Adrenal gland (tissue), 12 donors: ENCODE results near the gene KRTAP10-9. TPM values are rescaled to one million over a fixed set of nuclear protein-coding genes. Genes with fewer than 3 reads are reported as not detected.
"Not testable (repeated sequence)": the region's sequence is repeated elsewhere in the genome, so short reads cannot be mapped to it uniquely, and the experiment has no call there.

ENCODE experiments used
- DNase-seq, 7 donors: peaks; one replicate each; pipeline ENCODE4 v3.0.0-alpha.2; 2019 to 2020
- H3K27ac ChIP-seq, 5 donors: fragments of 200-600 bp; sonication (generic) in 4 of 5; 1 replicate in 3 of 5; 2 replicates in 2 of 5; pipeline versions ENCODE4 v1.5.1 to v1.8.0; 2016 to 2020; ENCODE audit warnings: mild to moderate bottlenecking in 1 of 5
- H3K27me3 ChIP-seq: fragments of 200-600 bp; 2 replicates; pipeline ENCODE4 v1.8.0; 2021
- H3K36me3 ChIP-seq, 2 donors: fragments of 200-600 bp; replicated peaks in 1 of 2; 1 replicate in 1 of 2; 2 replicates in 1 of 2; pipeline versions ENCODE4 v1.5.1 to v1.8.0; 2018 to 2022
- H3K4me1 ChIP-seq, 2 donors: fragments of 200-600 bp; replicated peaks in 1 of 2; 1 replicate in 1 of 2; 2 replicates in 1 of 2; pipeline versions ENCODE4 v1.5.1 to v1.8.0; 2018 to 2021
- H3K4me3 ChIP-seq, 4 donors: fragments of 200-600 bp; sonication (generic) in 3 of 4; one replicate each; pipeline ENCODE4 v1.5.1; 2016 to 2018
- H3K9me3 ChIP-seq, 3 donors: fragments of 200-600 bp; sonication (generic) in 1 of 3; replicated peaks in 1 of 3; 1 replicate in 2 of 3; 2 replicates in 1 of 3; pipeline versions ENCODE4 v1.5.1 to v1.8.0; 2016 to 2021
- CTCF ChIP-seq, 6 experiments: fragments of 450-650 bp in 4 of 6; fragments of 200-600 bp in 2 of 6; sonication (generic) in 1 of 6; IDR thresholded peaks; 1 replicate in 5 of 6; 2 replicates in 1 of 6; pipeline versions ENCODE4 v1.5.1 to v1.8.0; 2016 to 2021; ENCODE audit warnings: antibody characterized with exemption in 6 of 6, mild to moderate bottlenecking in 2 of 6, moderate library complexity in 1 of 6
- POLR2A ChIP-seq, 2 donors: fragments of 450-650 bp; IDR thresholded peaks; one replicate each; pipeline ENCODE4 v1.6.1; 2017; ENCODE audit warnings: antibody characterized with exemption in 2 of 2, mild to moderate bottlenecking in 2 of 2, moderate library complexity in 1 of 2
- WGBS, 4 donors: extraction: QIAGEN DNeasy Blood & Tissue Kit in 2 of 4; methylation state at CpG; one replicate each; pipeline versions ENCODE4 v1.1.5 to v1.1.7; 2013 to 2017; 5-methylcytosine and 5-hydroxymethylcytosine counted together
- intact Hi-C, 2 donors: fragments of 100-400 bp; cut with DNase I; formaldehyde crosslinking; loops; one replicate each; pipeline versions ENCODE4 v1.14.1 to v1.15.0; 2022 to 2023
- polyA plus RNA-seq, 3 donors: library from polyadenylated mRNA; stranded (reverse); fragments of 200-250 nt in 2 of 3; fragments of 350-450 nt in 1 of 3; fragmentation: Illumina TruSeq in 1 of 3; extraction: RNeasy Lipid Tissue Mini Kit (QIAGEN cat#74804) in 1 of 3; gene quantifications; one replicate each; pipeline ENCODE4 v1.2.3, GENCODE V29; 2013 to 2014
- total RNA-seq, 9 donors: library from RNA; depleted of rRNA in 4 of 9; stranded (reverse); fragments of >200 nt in 4 of 9; fragments of 120-200 nt in 1 of 9; fragmentation: NEBNext Ultra II Directional in 1 of 9; extraction: Animal tissue kit (Norgen Biotek cat#: 25700) in 1 of 9; gene quantifications; one replicate each; pipeline versions ENCODE4 v1.1.0 to v1.2.4, GENCODE V29; 2013 to 2023
- donor health status: healthy with polysubstance abuse.
- donor health status: Bipolar disorder and iron deficiency.
- donor health status: DM: yes; HTN: yes; CAD: no.
- donor health status: DM: no; HTN: no; CAD: no.
- donor health status: DM: no; HTN: no; CAD: no.
- donor health status: DM: yes; HTN: yes; CAD: no.

Gene KRTAP10-9
- total and polyA plus RNA-seq, 12 donors, result not detected

- Histone ChIP-seq H3K27ac (no peak overlapping the region), H3K9me3 (no peaks in the 10 kb centered on the region), H3K36me3 (no peaks in the 10 kb centered on the region), H3K4me1 (no peaks in the 10 kb centered on the region), H3K27me3 (peaks cover 3% of the 10 kb centered on the region), H3K4me3 (no peak overlapping the region)
- no peak for DNase-seq
- intact Hi-C loops, result no loop called here
- WGBS, 4 donors, result 29 to 58% (median 44%) methylated on average over 1 of the region's 1 CpG
- TF ChIP-seq CTCF (IDR thresholded peaks at IDR 0.05) (no peak), POLR2A (IDR thresholded peaks at IDR 0.05) (no peak)
These were observed 30.0 kb downstream of the KRTAP10-9 start for GRCh38 chr21:44656868-44657267.

- Histone ChIP-seq H3K4me1 (no peaks in the 10 kb centered on the region), H3K27me3 (peaks cover 3% of the 10 kb centered on the region), H3K4me3 (no peak within 1 kb of the TSS), H3K27ac (no peak within 1 kb of the TSS), H3K9me3 (no peaks in the 10 kb centered on the region), H3K36me3 (no peaks in the 10 kb centered on the region)
- WGBS, 4 donors, result 67 to 78% (median 73%) methylated on average over 17 to 26 of the region's 26 CpGs
- no peak for TF ChIP-seq CTCF (IDR thresholded peaks at IDR 0.05)
- no peak for TF ChIP-seq POLR2A (IDR thresholded peaks at IDR 0.05)
- intact Hi-C loops, result no loop called here
- DNase-seq, result no peak
These were observed 31.0 kb downstream of the KRTAP10-9 start, which contains the start of gene KRTAP12-3 for GRCh38 chr21:44657635-44658540. Gene KRTAP12-3, plus strand, starts transcription at chr21:44657932. Its CDS starts 48 bp downstream, at chr21:44657980.

GRCh38 chr21:44658541-44658910, 31.6 kb downstream of the KRTAP10-9 start:
- no peak for TF ChIP-seq CTCF (IDR thresholded peaks at IDR 0.05)
- no peak for TF ChIP-seq POLR2A (IDR thresholded peaks at IDR 0.05)
- 68 to 82% (median 73%) methylated on average over 5 of the region's 5 CpGs for WGBS, 4 donors
- no peak overlapping the region for H3K27ac ChIP-seq
- no peaks in the 10 kb centered on the region for H3K36me3 ChIP-seq
- intact Hi-C loops, result no loop called here
- DNase-seq, result no peak
- H3K9me3 ChIP-seq, result no peaks in the 10 kb centered on the region
- H3K4me1 ChIP-seq, result no peaks in the 10 kb centered on the region
- no peak overlapping the region for H3K4me3 ChIP-seq
- peaks cover 3% of the 10 kb centered on the region for H3K27me3 ChIP-seq

- no peak overlapping the region for H3K4me3 ChIP-seq
- no peak for DNase-seq
- H3K9me3 ChIP-seq, result no peaks in the 10 kb centered on the region
- no peaks in the 10 kb centered on the region for H3K36me3 ChIP-seq
- TF ChIP-seq CTCF (IDR thresholded peaks at IDR 0.05) (no peak), POLR2A (IDR thresholded peaks at IDR 0.05) (no peak)
- no peak overlapping the region for H3K27ac ChIP-seq
- intact Hi-C loops, result no loop called here
- 49 to 66% (median 58%) methylated on average over 11 of the region's 11 CpGs for WGBS, 4 donors
- peaks cover 3% of the 10 kb centered on the region for H3K27me3 ChIP-seq
- H3K4me1 ChIP-seq, result no peaks in the 10 kb centered on the region
These were observed 32.2 kb downstream of the KRTAP10-9 start for GRCh38 chr21:44658913-44659595.

GRCh38 chr21:44661567-44661966, 34.7 kb downstream of the KRTAP10-9 start:
- H3K4me3 ChIP-seq, H3K9me3 ChIP-seq, H3K27ac ChIP-seq, intact Hi-C loops, H3K36me3 ChIP-seq, H3K4me1 ChIP-seq, H3K27me3 ChIP-seq: not testable (repeated sequence)
- peak in 1 of 7 donors; percentile 3 for DNase-seq
- WGBS, 4 donors, result 37 to 55% (median 44%) methylated on average over 7 of the region's 7 CpGs
